Activated CD4-positive, alpha-beta T cell treated with anti-CD3 and anti-CD28 coated beads, Interleukin-2, amount 10 ng/mL, durations not matched to agents 24 days and 14 days (primary cell): Measurements from ENCODE around the gene MEMO1. TPM values are rescaled to one million over a fixed set of nuclear protein-coding genes. Genes with fewer than 3 reads are reported as not detected.
"Not testable (repeated sequence)": the region's sequence is repeated elsewhere in the genome, so short reads cannot be mapped to it uniquely, and the experiment has no call there.

ENCODE experiments used
- DNase-seq: peaks from one replicate; pipeline ENCODE4 v3.0.0; 2022
- H3K27ac Mint-ChIP-seq: one replicate; pipeline ENCODE4 v1.8.0; 2022; ENCODE audit warnings: mild to moderate bottlenecking, mixed read lengths
- H3K27me3 Mint-ChIP-seq: one replicate; pipeline ENCODE4 v1.8.0; 2022; ENCODE audit warnings: mixed read lengths
- H3K36me3 Mint-ChIP-seq: one replicate; pipeline ENCODE4 v1.8.0; 2022; ENCODE audit warnings: low read depth, mild to moderate bottlenecking, mixed read lengths
- H3K4me1 Mint-ChIP-seq: one replicate; pipeline ENCODE4 v1.8.0; 2021; ENCODE audit warnings: mixed read lengths
- H3K4me3 Mint-ChIP-seq: one replicate; pipeline ENCODE4 v1.8.0; 2022; ENCODE audit warnings: mild to moderate bottlenecking, moderate library complexity, mixed read lengths
- H3K9me3 Mint-ChIP-seq: one replicate; pipeline ENCODE4 v1.8.0; 2021; ENCODE audit warnings: mixed read lengths
- intact Hi-C: fragments of 100-400 bp; cut with micrococcal nuclease; formaldehyde crosslinking; loops from one replicate; pipeline ENCODE4 v1.15.1; 2023
- total RNA-seq: library from RNA; stranded (reverse); gene quantifications from 2 replicates; pipeline ENCODE4 v1.2.3, GENCODE V29; 2022

MEMO1 gene
- total RNA-seq, 1 donor from 2014 or later: 64.0 TPM

DNA sequence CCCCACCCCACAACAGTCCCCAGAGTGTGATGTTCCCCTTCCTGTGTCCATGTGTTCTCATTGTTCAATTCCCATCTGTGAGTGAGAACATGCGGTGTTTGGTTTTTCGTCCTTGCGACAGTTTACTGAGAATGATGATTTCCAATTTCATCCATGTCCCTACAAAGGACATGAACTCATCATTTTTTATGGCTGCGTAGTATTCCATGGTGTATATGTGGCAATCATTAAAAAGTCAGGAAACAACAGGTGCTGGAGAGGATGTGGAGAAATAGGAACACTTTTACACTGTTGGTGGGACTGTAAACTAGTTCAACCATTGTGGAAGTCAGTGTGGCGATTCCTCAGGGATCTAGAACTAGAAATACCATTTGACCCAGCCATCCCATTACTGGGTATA, 168.7 kb downstream of the MEMO1 start:
- H3K27me3 Mint-ChIP-seq, H3K36me3 Mint-ChIP-seq, DNase-seq, H3K4me1 Mint-ChIP-seq, H3K9me3 Mint-ChIP-seq, H3K27ac Mint-ChIP-seq, H3K4me3 Mint-ChIP-seq, intact Hi-C loops: not testable (repeated sequence)

DNA sequence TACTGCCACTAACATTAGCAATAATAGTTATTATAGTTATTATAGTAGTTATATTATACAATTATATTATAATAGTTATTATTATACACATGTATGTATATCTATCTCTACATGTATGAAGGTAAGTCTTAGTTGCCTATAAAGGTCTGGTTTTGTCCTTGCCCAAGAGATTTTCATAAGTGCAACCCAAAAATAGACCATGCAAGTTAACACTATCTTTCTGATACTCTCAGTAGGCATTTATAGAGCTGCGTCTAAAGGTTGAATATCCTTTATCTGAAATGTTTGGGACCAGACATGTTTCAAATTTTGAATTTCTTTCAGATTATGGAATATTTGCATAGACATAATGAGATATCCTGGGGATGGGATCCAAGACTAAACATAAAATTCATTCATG, 175.4 kb downstream of the MEMO1 start:
- no peak for DNase-seq
- no peaks in the 10 kb centered on the region for H3K36me3 Mint-ChIP-seq
- no peak overlapping the region for H3K27ac Mint-ChIP-seq
- intact Hi-C loops: no loop called here
- H3K27me3 Mint-ChIP-seq: no peaks in the 10 kb centered on the region
- H3K9me3 Mint-ChIP-seq: no peaks in the 10 kb centered on the region
- no peak overlapping the region for H3K4me3 Mint-ChIP-seq
- no peaks in the 10 kb centered on the region for H3K4me1 Mint-ChIP-seq

DNA sequence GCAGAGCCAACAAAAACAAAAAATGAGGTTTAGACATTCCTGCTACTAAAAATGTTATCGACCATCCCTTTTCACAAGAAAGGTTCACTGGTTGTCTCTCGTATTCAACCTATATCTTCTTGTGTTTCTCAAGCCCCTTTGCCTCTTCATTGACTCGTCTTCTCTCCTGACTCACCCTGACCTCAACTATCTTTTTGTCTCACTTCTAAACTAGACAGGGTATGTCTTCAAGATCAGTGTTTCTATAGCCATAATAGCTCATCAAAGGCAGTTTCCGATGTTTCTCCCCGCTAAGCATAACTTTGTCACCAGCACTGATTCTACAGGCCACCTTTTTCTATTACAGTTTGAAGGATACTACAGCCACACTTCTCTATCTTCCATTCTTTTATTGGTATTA, 178.4 kb downstream of the MEMO1 start:
- Mint-ChIP-seq H3K27ac (no peak overlapping the region), H3K36me3 (no peaks in the 10 kb centered on the region), H3K4me3 (no peak overlapping the region), H3K4me1 (no peaks in the 10 kb centered on the region), H3K9me3 (peaks cover 6% of the 10 kb centered on the region), H3K27me3 (no peaks in the 10 kb centered on the region)
- no peak for DNase-seq
- intact Hi-C loops: no loop called here

DNA sequence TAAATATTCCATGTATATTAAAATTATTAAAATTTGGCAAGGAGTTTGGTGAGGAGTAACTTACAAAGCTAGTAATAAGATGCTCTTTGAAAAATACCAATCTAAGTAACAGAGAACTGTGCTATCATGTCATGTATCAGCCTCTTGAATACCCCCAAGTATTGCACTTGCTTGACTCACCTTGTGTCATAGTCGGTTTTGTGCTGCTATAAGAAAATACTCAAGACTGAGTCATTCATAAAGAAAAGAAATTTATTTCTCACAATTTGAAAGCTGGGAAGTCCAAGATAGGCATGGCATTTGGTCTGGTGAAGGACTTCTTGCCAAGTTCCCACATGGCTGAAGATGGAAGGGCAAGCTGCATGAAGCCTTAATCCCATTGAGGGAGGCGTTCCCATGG, 179.2 kb downstream of the MEMO1 start:
- intact Hi-C loops: no loop called here
- Mint-ChIP-seq H3K36me3 (no peaks in the 10 kb centered on the region), H3K27ac (no peak overlapping the region), H3K9me3 (peaks cover 9% of the 10 kb centered on the region), H3K27me3 (no peaks in the 10 kb centered on the region), H3K4me3 (no peak overlapping the region), H3K4me1 (no peaks in the 10 kb centered on the region)
- no peak for DNase-seq

DNA sequence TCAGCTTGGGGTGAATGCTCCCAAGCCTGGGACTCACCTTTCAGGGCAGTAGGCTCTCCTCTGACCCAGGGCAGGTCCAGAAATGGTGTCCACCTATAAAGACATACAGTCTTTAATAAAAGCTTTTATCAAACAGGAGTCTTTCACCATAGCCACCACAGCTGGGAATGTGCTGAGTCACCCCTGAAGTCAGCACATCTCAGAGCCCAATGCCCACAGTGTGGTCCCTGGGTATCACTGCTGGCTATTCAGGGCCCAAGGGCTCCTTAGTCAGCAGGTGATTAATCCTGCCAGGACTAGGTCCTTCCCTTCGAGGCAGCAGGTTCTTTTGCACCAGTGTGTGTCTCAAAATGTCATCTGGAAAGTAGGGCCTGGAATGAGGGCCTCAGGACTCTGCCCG, 181.9 kb downstream of the MEMO1 start:
- Mint-ChIP-seq H3K27me3 (no peaks in the 10 kb centered on the region), H3K9me3 (peaks cover 15% of the 10 kb centered on the region), H3K36me3 (no peaks in the 10 kb centered on the region), H3K4me3 (no peak overlapping the region), H3K27ac (no peak overlapping the region), H3K4me1 (no peaks in the 10 kb centered on the region)
- no peak for DNase-seq
- intact Hi-C loops: no loop called here

DNA sequence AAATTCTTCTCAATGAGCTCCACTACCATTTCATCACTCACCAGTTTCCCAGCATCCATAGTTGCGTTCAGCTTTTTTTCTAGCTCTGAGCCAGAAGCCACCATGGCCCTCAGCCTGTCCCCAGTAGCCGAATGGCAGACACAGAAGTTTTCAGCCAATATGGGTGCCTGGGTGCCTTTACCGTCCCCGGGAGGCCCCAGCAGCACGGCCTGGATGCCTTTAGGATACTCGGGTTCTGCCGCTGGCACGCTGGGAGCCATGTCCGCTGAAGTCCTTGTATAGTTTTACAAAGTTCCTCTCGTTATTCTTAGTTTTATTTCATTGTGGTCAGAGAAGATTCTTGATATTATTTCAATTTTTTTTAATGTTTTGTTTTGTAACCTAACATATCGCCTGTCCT, 187.2 kb downstream of the MEMO1 start:
- no peaks in the 10 kb centered on the region for H3K27me3 Mint-ChIP-seq
- H3K4me3 Mint-ChIP-seq: no peak overlapping the region
- no peak for DNase-seq
- H3K4me1 Mint-ChIP-seq: no peaks in the 10 kb centered on the region
- no peak overlapping the region for H3K27ac Mint-ChIP-seq
- intact Hi-C loops: no loop called here
- H3K9me3 Mint-ChIP-seq: peaks cover 20% of the 10 kb centered on the region
- H3K36me3 Mint-ChIP-seq: peaks cover 2% of the 10 kb centered on the region

DNA sequence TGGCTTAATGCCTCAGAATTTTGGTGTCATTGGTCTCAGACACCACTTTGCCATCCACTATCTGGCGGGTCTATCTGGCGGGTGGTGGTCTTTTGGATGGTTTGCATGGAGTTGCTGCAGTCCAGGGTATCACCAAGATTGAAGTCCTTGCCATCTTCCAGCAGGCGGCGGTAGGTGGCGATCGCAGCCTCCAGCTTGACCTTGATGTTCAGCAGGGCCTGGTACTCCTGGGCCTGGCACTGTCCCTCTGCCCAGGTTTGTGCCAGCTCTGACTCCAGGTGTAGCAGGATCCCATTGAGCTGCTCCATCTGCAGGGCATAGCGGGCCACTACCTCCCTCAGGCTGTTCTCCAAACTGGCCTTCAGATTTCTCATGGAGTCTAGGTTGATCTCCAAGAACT, 188.2 kb downstream of the MEMO1 start:
- Mint-ChIP-seq H3K9me3 (peaks cover 23% of the 10 kb centered on the region), H3K4me1 (no peaks in the 10 kb centered on the region), H3K27me3 (peaks cover 2% of the 10 kb centered on the region), H3K36me3 (peaks cover 2% of the 10 kb centered on the region), H3K4me3 (no peak overlapping the region), H3K27ac (no peak overlapping the region)
- DNase-seq: no peak
- intact Hi-C loops: no loop called here

Other genes starting within 250 kb of the MEMO1 start
- gene DPY30, start 28.8 kb upstream of the MEMO1 start, total RNA-seq: 71.8 and 74.4 TPM in 2 replicates
- 19.5 and 20.9 TPM in 2 replicates for gene SPAST, start 52.5 kb upstream of the MEMO1 start, total RNA-seq
- 26.0 and 27.4 TPM in 2 replicates for gene SLC30A6, start 154.9 kb upstream of the MEMO1 start, total RNA-seq